HG03469 (cell line): ENCODE data around the gene MAP4.
"Not testable (repeated sequence)": the region's sequence is repeated elsewhere in the genome, so short reads cannot be mapped to it uniquely, and the experiment has no call there.

Source experiments
- ATAC-seq: cut with Tn5 transposase; IDR thresholded peaks from one replicate; pipeline ENCODE4 v1.9.1; 2021; ENCODE audit warnings: mild to moderate bottlenecking, moderate library complexity, moderate number of reproducible peaks; ENCODE audit not compliant: unreplicated experiment

MAP4 gene

GRCh38 chr3:48016301-48016973 is at the start of gene MAP4:
Gene MAP4, minus strand, starts transcription at chr3:48016416. Its CDS starts 17,556 bp downstream, at chr3:47998860.
- ATAC-seq = no peak

GRCh38 chr3:48065035-48065434 is 48.8 kb upstream of the MAP4 start:
- ATAC-seq = no peak

GRCh38 chr3:48064292-48064829 is 48.1 kb upstream of the MAP4 start:
- no peak for ATAC-seq

GRCh38 chr3:48061586-48061985 is 45.4 kb upstream of the MAP4 start:
- not testable (repeated sequence) for ATAC-seq

- ATAC-seq = no peak
These were observed 41.9 kb upstream of the MAP4 start for GRCh38 chr3:48058091-48058490.

- ATAC-seq = no peak
These were observed 41.3 kb upstream of the MAP4 start for GRCh38 chr3:48057521-48057920.

GRCh38 chr3:48047841-48048464 is 31.7 kb upstream of the MAP4 start:
- no peak for ATAC-seq

GRCh38 chr3:48042071-48042760 is 26.0 kb upstream of the MAP4 start:
- no peak for ATAC-seq

GRCh38 chr3:48039487-48040190 is 23.4 kb upstream of the MAP4 start:
- no peak for ATAC-seq

- no peak for ATAC-seq
These were observed 22.8 kb upstream of the MAP4 start for GRCh38 chr3:48038971-48039481.

GRCh38 chr3:48034000-48034516 is 17.8 kb upstream of the MAP4 start:
- ATAC-seq = no peak

- no peak for ATAC-seq
These were observed 14.0 kb upstream of the MAP4 start for GRCh38 chr3:48030188-48030587.

GRCh38 chr3:48026951-48027908 is 11.0 kb upstream of the MAP4 start:
- ATAC-seq = no peak

- ATAC-seq = no peak
These were observed 9.9 kb upstream of the MAP4 start for GRCh38 chr3:48026098-48026497.

- no peak for ATAC-seq
These were observed 8.2 kb upstream of the MAP4 start for GRCh38 chr3:48024401-48024800.

GRCh38 chr3:48023377-48023776 is 7.2 kb upstream of the MAP4 start:
- no peak for ATAC-seq

- ATAC-seq = no peak
These were observed 6.0 kb upstream of the MAP4 start for GRCh38 chr3:48022178-48022577.

- ATAC-seq = no peak
These were observed 2.6 kb upstream of the MAP4 start for GRCh38 chr3:48018841-48019240.

GRCh38 chr3:48015431-48016180 is 610 bp downstream of the MAP4 start:
- no peak for ATAC-seq
